Retinal pigment epithelial cell (primary cell): ENCODE results near the gene FERMT3.

ENCODE experiments used
- DNase-seq: peaks from one replicate; pipeline ENCODE4 v3.0.0-alpha.2; 2010; ENCODE audit warnings: low read depth
- H3K4me3 ChIP-seq: 2 replicates; pipeline ENCODE4 v1.5.1; 2011; ENCODE audit warnings: mild to moderate bottlenecking, low read length, control low read depth, moderate library complexity
- CTCF ChIP-seq: conservative IDR thresholded peaks from 2 replicates; pipeline ENCODE4 v1.5.1; 2011; ENCODE audit warnings: low read depth, low read length, control low read depth, inconsistent platforms

Gene FERMT3

GRCh38 chr11:64235437-64236161 is 29.1 kb downstream of the FERMT3 start:
- TF ChIP-seq CTCF = no peak
- no peak for DNase-seq
- H3K4me3 ChIP-seq = peak overlapping the region; percentile 63

DNA sequence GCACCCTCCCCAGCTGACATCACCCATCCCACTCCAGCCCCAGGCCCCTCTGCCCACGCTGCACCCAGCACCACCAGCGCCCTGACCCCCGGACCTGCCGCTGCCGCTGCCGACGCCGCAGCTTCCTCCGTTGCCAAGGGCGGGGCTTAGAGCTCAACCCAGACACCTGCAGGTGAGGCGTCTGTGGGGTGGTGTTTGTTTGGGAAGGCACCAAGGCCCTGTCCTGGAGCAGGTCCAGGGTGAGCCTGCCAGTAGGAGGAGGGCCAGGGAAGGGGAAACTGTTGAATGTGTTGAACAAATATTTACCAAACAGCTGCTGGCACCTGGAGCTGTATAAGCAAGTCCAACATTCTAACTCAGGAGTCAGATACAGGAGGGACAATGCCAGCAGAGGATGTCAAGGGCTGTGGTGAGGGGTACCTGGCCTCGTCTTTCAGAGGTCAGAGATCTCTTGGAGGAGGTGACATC is 31.0 kb downstream of the FERMT3 start:
- no peak for TF ChIP-seq CTCF
- H3K4me3 ChIP-seq = no peak overlapping the region
- DNase-seq = no peak

DNA sequence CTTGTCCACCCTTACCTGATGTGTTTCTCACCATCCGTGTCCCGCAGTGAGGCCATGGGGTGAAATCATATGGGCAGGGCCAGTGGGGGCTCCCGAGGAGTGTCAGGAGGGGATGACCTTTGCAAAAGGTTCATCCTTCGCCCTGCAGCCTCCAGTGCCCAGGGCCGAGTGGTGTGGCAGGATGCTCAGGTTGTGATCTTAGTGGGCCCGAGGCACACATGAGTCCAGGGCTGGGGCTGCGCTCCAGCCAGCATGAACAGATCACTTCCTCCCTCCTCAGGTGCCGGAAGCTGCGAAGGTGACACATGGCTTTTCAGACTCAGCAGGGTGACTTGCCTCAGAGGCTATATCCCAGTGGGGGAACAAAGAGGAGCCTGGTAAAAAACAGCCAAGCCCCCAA is 31.6 kb downstream of the FERMT3 start:
- DNase-seq = no peak
- TF ChIP-seq CTCF = no peak
- no peak overlapping the region for H3K4me3 ChIP-seq

DNA sequence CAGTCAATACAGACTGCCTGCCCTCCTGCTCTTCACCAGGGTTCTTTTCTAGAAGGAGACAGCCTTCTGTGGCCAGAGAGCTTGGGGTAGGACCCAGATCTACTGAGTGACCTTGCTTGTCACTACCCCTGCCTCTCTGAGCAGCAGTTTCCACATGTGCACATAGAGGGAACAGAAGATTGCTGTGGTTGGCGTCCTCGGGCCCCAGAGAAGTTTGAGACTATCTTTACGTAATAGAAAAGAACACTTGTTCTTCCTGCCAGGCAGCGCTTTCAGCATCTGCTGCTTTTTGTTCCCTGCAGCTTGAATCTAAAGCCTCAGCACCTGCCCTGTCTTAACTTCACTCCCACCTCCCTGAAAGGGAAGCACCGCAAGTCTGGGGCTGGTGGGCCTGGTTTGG is 32.5 kb downstream of the FERMT3 start:
- DNase-seq = no peak
- no peak overlapping the region for H3K4me3 ChIP-seq
- no peak for TF ChIP-seq CTCF

DNA sequence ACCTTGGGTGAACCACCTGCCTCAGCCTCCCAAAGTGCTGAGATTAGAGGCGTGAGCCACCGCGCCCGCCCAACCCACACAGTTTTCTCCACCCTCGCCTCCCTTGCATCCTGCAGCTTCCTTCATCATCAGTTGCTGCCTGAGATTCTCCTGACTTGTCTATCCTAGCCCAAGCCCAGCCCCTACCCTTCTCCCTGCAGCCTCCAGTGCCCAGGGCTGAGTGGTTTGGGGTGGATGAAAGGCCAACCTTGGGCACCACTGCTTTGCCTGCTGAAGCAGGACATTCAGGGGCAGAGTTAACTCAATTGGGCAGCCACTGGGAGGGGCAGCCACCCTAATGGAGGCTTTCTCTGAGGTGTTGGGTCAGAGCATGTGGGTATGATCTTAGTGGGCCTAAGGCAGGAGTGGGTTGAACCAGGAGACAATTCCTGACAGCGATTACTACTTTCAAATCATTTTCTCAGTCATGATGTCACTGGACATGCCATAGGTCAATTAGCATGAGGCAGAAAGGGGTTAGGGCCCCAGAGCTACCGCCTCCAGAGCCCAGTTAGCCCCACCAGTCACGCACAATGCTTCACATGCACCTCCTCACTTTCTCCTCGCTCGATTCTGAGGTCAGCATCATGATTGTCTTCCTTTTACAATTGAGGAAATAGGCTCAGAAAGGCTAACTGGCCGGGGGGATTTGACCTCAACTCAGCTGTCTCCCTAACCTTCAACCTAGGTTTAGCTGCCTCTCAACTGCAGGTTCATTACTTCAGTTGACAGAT is 33.3 kb downstream of the FERMT3 start:
- DNase-seq = no peak
- no peak for TF ChIP-seq CTCF
- peak overlapping the region; percentile 65 for H3K4me3 ChIP-seq

DNA sequence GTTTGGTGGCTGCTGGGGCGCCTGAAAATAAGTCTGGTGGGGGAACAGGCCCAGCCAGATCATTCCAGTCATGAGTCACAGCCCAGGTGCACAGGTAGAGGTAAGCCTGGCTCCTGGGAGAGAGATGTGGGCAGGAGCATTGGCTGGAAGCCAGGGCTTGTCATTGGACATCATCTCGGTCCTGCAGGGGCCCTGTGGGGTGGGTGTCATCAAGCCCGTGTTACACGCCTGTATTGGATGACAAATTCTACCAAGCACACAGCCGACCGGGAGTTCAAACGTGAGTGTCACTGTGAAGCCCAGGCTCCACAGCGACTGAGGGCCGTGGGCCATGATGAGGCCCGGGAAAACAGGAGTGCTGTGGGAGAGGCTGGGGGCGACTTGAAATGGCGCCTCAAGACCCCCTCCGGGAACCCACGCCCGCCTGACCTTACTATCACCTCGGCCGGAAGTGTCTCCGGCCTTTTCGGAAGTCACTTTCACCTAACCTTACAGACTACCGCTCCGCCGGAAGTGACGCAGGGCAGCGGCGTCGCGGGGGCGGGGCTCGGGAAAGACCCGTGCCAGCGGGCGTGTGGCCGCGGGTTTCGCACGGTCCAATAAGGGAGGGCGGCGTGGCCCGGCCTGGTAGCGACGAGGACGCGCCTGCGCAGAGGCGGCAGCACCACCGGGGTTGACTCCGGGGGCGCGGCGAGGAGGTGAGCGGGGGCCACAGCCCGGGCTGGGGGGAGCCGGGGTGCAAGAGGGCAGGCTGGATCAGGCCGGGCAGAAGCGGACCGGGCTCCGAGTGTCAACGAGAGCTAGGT is 34.1 kb downstream of the FERMT3 start, which contains the start of gene FKBP2:
TSS of gene FKBP2 (plus strand) at position 661 of the 806 bp plus-strand sequence. CDS start 1,293 bp downstream, outside the sequence.
- TF ChIP-seq CTCF = no peak
- peak; percentile 85 for DNase-seq
- peak within 1 kb of the TSS; percentile 82 for H3K4me3 ChIP-seq
